Central memory CD8-positive, alpha-beta T cell (primary cell): ENCODE results near the gene ZNF318.
A peak's percentile ranks its signal among the peaks of the same experiment; 100 is the strongest.
"Not testable (repeated sequence)": the region's sequence is repeated elsewhere in the genome, so short reads cannot be mapped to it uniquely, and the experiment has no call there.

Experiments
- ATAC-seq: fragments of 150-1000 bp; cut with Tn5 transposase; replicated peaks from 2 replicates; pipeline ENCODE4 v1.10.0; 2022; ENCODE audit warnings: mild to moderate bottlenecking, moderate FRiP score, moderate number of reproducible peaks; ENCODE audit not compliant: poor library complexity, severe bottlenecking; ENCODE audit errors: extremely low read depth
- DNase-seq, 2 donors: peaks; one replicate each; pipeline ENCODE4 v3.0.0; 2021; ENCODE audit warnings: low spot score in 2 of 2
- H3K27ac Mint-ChIP-seq: one replicate; pipeline ENCODE4 v1.8.0; 2022; ENCODE audit warnings: low read depth, mild to moderate bottlenecking, moderate library complexity, mixed read lengths
- H3K27me3 Mint-ChIP-seq: one replicate; pipeline ENCODE4 v1.8.0; 2022; ENCODE audit warnings: mixed read lengths
- H3K36me3 Mint-ChIP-seq: one replicate; pipeline ENCODE4 v1.8.0; 2022; ENCODE audit warnings: mild to moderate bottlenecking, moderate library complexity, mixed read lengths; ENCODE audit not compliant: insufficient read depth
- H3K4me1 Mint-ChIP-seq: one replicate; pipeline ENCODE4 v1.8.0; 2022; ENCODE audit warnings: mixed read lengths
- H3K4me3 Mint-ChIP-seq: one replicate; pipeline ENCODE4 v1.8.0; 2022; ENCODE audit warnings: mild to moderate bottlenecking, moderate library complexity, mixed read lengths
- H3K9me3 Mint-ChIP-seq: one replicate; pipeline ENCODE4 v1.8.0; 2022; ENCODE audit warnings: mixed read lengths

The ZNF318 gene

GRCh38 chr6:43396408-43397149 lies 27.1 kb upstream of the ZNF318 start:
- peaks cover under 1% of the 10 kb centered on the region for H3K36me3 Mint-ChIP-seq
- DNase-seq (no peak), ATAC-seq (no peak)
- no peaks in the 10 kb centered on the region for H3K9me3 Mint-ChIP-seq
- H3K4me3 Mint-ChIP-seq = no peak overlapping the region
- no peak overlapping the region for H3K27ac Mint-ChIP-seq
- peaks cover 20% of the 10 kb centered on the region for H3K4me1 Mint-ChIP-seq
- H3K27me3 Mint-ChIP-seq = no peaks in the 10 kb centered on the region

- no peaks in the 10 kb centered on the region for H3K27me3 Mint-ChIP-seq
- H3K9me3 Mint-ChIP-seq = no peaks in the 10 kb centered on the region
- ATAC-seq (no peak), DNase-seq (no peak)
- H3K27ac Mint-ChIP-seq = no peak overlapping the region
- H3K4me3 Mint-ChIP-seq = no peak overlapping the region
- H3K36me3 Mint-ChIP-seq = peaks cover 4% of the 10 kb centered on the region
- peaks cover 28% of the 10 kb centered on the region for H3K4me1 Mint-ChIP-seq
These were observed 26.3 kb upstream of the ZNF318 start for GRCh38 chr6:43395776-43396175.

GRCh38 chr6:43394982-43395381 lies 25.5 kb upstream of the ZNF318 start:
- H3K27me3 Mint-ChIP-seq = no peaks in the 10 kb centered on the region
- H3K4me1 Mint-ChIP-seq = peaks cover 36% of the 10 kb centered on the region
- no peak overlapping the region for H3K27ac Mint-ChIP-seq
- H3K4me3 Mint-ChIP-seq = no peak overlapping the region
- H3K36me3 Mint-ChIP-seq = peaks cover 4% of the 10 kb centered on the region
- ATAC-seq = no peak
- no peaks in the 10 kb centered on the region for H3K9me3 Mint-ChIP-seq
- no peak for DNase-seq

GRCh38 chr6:43393602-43394001 lies 24.2 kb upstream of the ZNF318 start:
- Mint-ChIP-seq H3K27ac (no peak overlapping the region), H3K4me3 (no peak overlapping the region), H3K36me3 (peaks cover 4% of the 10 kb centered on the region), H3K4me1 (peaks cover 38% of the 10 kb centered on the region), H3K27me3 (no peaks in the 10 kb centered on the region), H3K9me3 (no peaks in the 10 kb centered on the region)
- DNase-seq (no peak), ATAC-seq (no peak)

GRCh38 chr6:43393133-43393532 lies 23.7 kb upstream of the ZNF318 start:
- H3K9me3 Mint-ChIP-seq, H3K36me3 Mint-ChIP-seq, H3K27me3 Mint-ChIP-seq, ATAC-seq, H3K27ac Mint-ChIP-seq, DNase-seq, H3K4me3 Mint-ChIP-seq: not testable (repeated sequence)
- peaks cover 38% of the 10 kb centered on the region for H3K4me1 Mint-ChIP-seq

- Mint-ChIP-seq H3K36me3 (peaks cover 4% of the 10 kb centered on the region), H3K4me1 (peaks cover 40% of the 10 kb centered on the region), H3K27me3 (no peaks in the 10 kb centered on the region), H3K9me3 (no peaks in the 10 kb centered on the region), H3K4me3 (peak overlapping the region; percentile 59), H3K27ac (peak overlapping the region; percentile 17)
- ATAC-seq = peak; percentile 74
- peak in 1 of 2 donors; percentile 49 for DNase-seq
These were observed 22.1 kb upstream of the ZNF318 start for GRCh38 chr6:43391440-43392031.

- H3K27me3 Mint-ChIP-seq, DNase-seq, H3K36me3 Mint-ChIP-seq, H3K9me3 Mint-ChIP-seq: not testable (repeated sequence)
- Mint-ChIP-seq H3K4me1 (peaks cover 46% of the 10 kb centered on the region), H3K27ac (peak overlapping the region; percentile 17), H3K4me3 (peak overlapping the region; percentile 59)
- ATAC-seq = peak; percentile 19
These were observed 21.4 kb upstream of the ZNF318 start for GRCh38 chr6:43390753-43391439.

- peaks cover 7% of the 10 kb centered on the region for H3K36me3 Mint-ChIP-seq
- ATAC-seq (no peak), DNase-seq (no peak)
- no peak overlapping the region for H3K4me3 Mint-ChIP-seq
- no peaks in the 10 kb centered on the region for H3K9me3 Mint-ChIP-seq
- no peaks in the 10 kb centered on the region for H3K27me3 Mint-ChIP-seq
- H3K4me1 Mint-ChIP-seq = peaks cover 57% of the 10 kb centered on the region
- no peak overlapping the region for H3K27ac Mint-ChIP-seq
These were observed 20.4 kb upstream of the ZNF318 start for GRCh38 chr6:43389730-43390295.

GRCh38 chr6:43386492-43386891 lies 17.0 kb upstream of the ZNF318 start:
- H3K27me3 Mint-ChIP-seq = no peaks in the 10 kb centered on the region
- ATAC-seq = no peak
- no peak for DNase-seq
- H3K36me3 Mint-ChIP-seq = peaks cover 16% of the 10 kb centered on the region
- peak overlapping the region; percentile 49 for H3K27ac Mint-ChIP-seq
- peaks cover 64% of the 10 kb centered on the region for H3K4me1 Mint-ChIP-seq
- peak overlapping the region; percentile 13 for H3K4me3 Mint-ChIP-seq
- H3K9me3 Mint-ChIP-seq = peaks cover 4% of the 10 kb centered on the region

GRCh38 chr6:43383021-43383667 lies 13.7 kb upstream of the ZNF318 start:
- ATAC-seq (no peak), DNase-seq (no peak)
- peaks cover 14% of the 10 kb centered on the region for H3K36me3 Mint-ChIP-seq
- H3K27me3 Mint-ChIP-seq = no peaks in the 10 kb centered on the region
- H3K4me3 Mint-ChIP-seq = peak overlapping the region; percentile 48
- H3K27ac Mint-ChIP-seq = peak overlapping the region; percentile 85
- H3K9me3 Mint-ChIP-seq = peaks cover 4% of the 10 kb centered on the region
- peaks cover 60% of the 10 kb centered on the region for H3K4me1 Mint-ChIP-seq

- Mint-ChIP-seq H3K36me3 (peaks cover 11% of the 10 kb centered on the region), H3K4me1 (peaks cover 58% of the 10 kb centered on the region)
- not testable (repeated sequence) for H3K9me3 Mint-ChIP-seq, H3K27ac Mint-ChIP-seq, H3K4me3 Mint-ChIP-seq, H3K27me3 Mint-ChIP-seq, DNase-seq, ATAC-seq
These were observed 11.4 kb upstream of the ZNF318 start for GRCh38 chr6:43380858-43381257.

GRCh38 chr6:43378631-43379030 lies 9.2 kb upstream of the ZNF318 start:
- Mint-ChIP-seq H3K27ac (no peak overlapping the region), H3K36me3 (peaks cover 3% of the 10 kb centered on the region), H3K9me3 (peaks cover 4% of the 10 kb centered on the region), H3K4me1 (peaks cover 39% of the 10 kb centered on the region), H3K4me3 (no peak overlapping the region), H3K27me3 (no peaks in the 10 kb centered on the region)
- ATAC-seq = no peak
- DNase-seq = no peak
